Liver (tissue), 9 donors: ENCODE data around the gene SIL1. TPM values are rescaled to one million over a fixed set of nuclear protein-coding genes. Genes with fewer than 3 reads are reported as not detected.

Experiments used
- DNase-seq: peaks from one replicate; pipeline ENCODE4 v3.0.0-alpha.2; 2017; ENCODE audit warnings: low spot score
- H3K27ac ChIP-seq, 2 donors: one replicate each; pipeline ENCODE4 v1.7.0; 2013; ENCODE audit warnings: inconsistent platforms in 2 of 2, low read length in 2 of 2, control low read depth in 1 of 2, low read depth in 1 of 2, mild to moderate bottlenecking in 1 of 2
- H3K27me3 ChIP-seq, 4 donors: one replicate each; pipeline versions ENCODE4 v1.6.1 to v1.7.0; 2013; ENCODE audit warnings: low read length in 3 of 4, inconsistent platforms in 1 of 4, mild to moderate bottlenecking in 1 of 4, moderate library complexity in 1 of 4; ENCODE audit not compliant: control insufficient read depth in 4 of 4, insufficient read depth in 4 of 4
- H3K36me3 ChIP-seq, 4 donors: one replicate each; pipeline versions ENCODE4 v1.6.1 to v1.7.0; 2013; ENCODE audit warnings: low read length in 3 of 4, mild to moderate bottlenecking in 3 of 4, low read depth in 1 of 4, moderate library complexity in 1 of 4; ENCODE audit not compliant: control insufficient read depth in 4 of 4, insufficient read depth in 3 of 4
- H3K4me1 ChIP-seq, 4 donors: one replicate each; pipeline versions ENCODE4 v1.6.1 to v1.7.0; 2013; ENCODE audit warnings: low read length in 3 of 4, mild to moderate bottlenecking in 3 of 4, moderate library complexity in 1 of 4; ENCODE audit not compliant: control insufficient read depth in 4 of 4, insufficient read depth in 4 of 4
- H3K4me3 ChIP-seq, 3 donors: one replicate each; pipeline versions ENCODE4 v1.6.1 to v1.7.0; 2013; ENCODE audit warnings: low read length in 3 of 3, control low read depth in 1 of 3, low read depth in 1 of 3, mild to moderate bottlenecking in 1 of 3
- H3K9ac ChIP-seq, 2 donors: one replicate each; pipeline ENCODE4 v1.7.0; 2013; ENCODE audit warnings: low read length in 2 of 2, mild to moderate bottlenecking in 2 of 2, moderate library complexity in 2 of 2, control low read depth in 1 of 2, low read depth in 1 of 2
- H3K9me3 ChIP-seq, 4 donors: one replicate each; pipeline versions ENCODE4 v1.6.1 to v1.7.0; 2013; ENCODE audit warnings: low read length in 3 of 4; ENCODE audit not compliant: control insufficient read depth in 4 of 4
- EGR1 ChIP-seq, 2 donors: IDR thresholded peaks; 2 replicates each; pipeline ENCODE4 v1.6.1; 2016 to 2018; ENCODE audit warnings: antibody characterized with exemption in 2 of 2, low read depth in 2 of 2
- FOXA1 ChIP-seq: IDR thresholded peaks from 2 replicates; pipeline ENCODE4 v1.6.1; 2016; ENCODE audit warnings: antibody characterized with exemption
- JUND ChIP-seq, 2 donors: IDR thresholded peaks; 2 replicates each; pipeline ENCODE4 v1.6.1; 2016; ENCODE audit warnings: antibody characterized with exemption in 2 of 2
- NR2F2 ChIP-seq: IDR thresholded peaks from 2 replicates; pipeline ENCODE4 v1.6.1; 2016; ENCODE audit warnings: antibody characterized with exemption
- RAD21 ChIP-seq, 2 donors: IDR thresholded peaks; 2 replicates each; pipeline ENCODE4 v1.6.1; 2016; ENCODE audit warnings: antibody characterized with exemption in 2 of 2, mild to moderate bottlenecking in 2 of 2
- RXRA ChIP-seq, 2 donors: IDR thresholded peaks; 2 replicates each; pipeline ENCODE4 v1.6.1; 2017 to 2018; ENCODE audit warnings: antibody characterized with exemption in 2 of 2, mild to moderate bottlenecking in 1 of 2
- SP1 ChIP-seq: IDR thresholded peaks from 2 replicates; pipeline ENCODE4 v1.6.1; 2018; ENCODE audit warnings: antibody characterized with exemption, mild to moderate bottlenecking
- TAF1 ChIP-seq: conservative IDR thresholded peaks from 2 replicates; pipeline ENCODE4 v1.6.1; 2016; ENCODE audit warnings: antibody characterized with exemption, mild to moderate bottlenecking
- WGBS: extraction: QIAGEN DNeasy Blood & Tissue Kit; methylation state at CpG from one replicate; pipeline ENCODE4 v1.1.7; 2013; 5-methylcytosine and 5-hydroxymethylcytosine counted together
- polyA plus RNA-seq, 2 donors: library from polyadenylated mRNA; stranded (reverse) in 1 of 2; unstranded in 1 of 2; fragments of 200-250 nt in 1 of 2; fragments of >200 nt in 1 of 2; fragmentation: Nextera tagmentation in 1 of 2; extraction: Ambion mirVana in 1 of 2; gene quantifications; one replicate each; pipeline versions ENCODE4 v1.2.1 to v1.2.3, GENCODE V29; 2013 to 2015
- total RNA-seq, 2 donors: library from RNA; depleted of rRNA; stranded (reverse); fragments of >200 nt; gene quantifications; one replicate each; pipeline ENCODE4 v1.2.3, GENCODE V29; 2014
- TF ChIP-seq, protein P1 (sequence below): IDR thresholded peaks from 2 replicates; pipeline ENCODE4 v1.6.1; 2016; ENCODE audit warnings: antibody characterized with exemption, mild to moderate bottlenecking
- TF ChIP-seq, protein P2 (sequence below): IDR thresholded peaks from 2 replicates; pipeline ENCODE4 v1.6.1; 2016; ENCODE audit warnings: antibody characterized with exemption
- TF ChIP-seq, protein P3 (sequence below): fragments of 150-350 bp; IDR thresholded peaks from 2 replicates; pipeline ENCODE4 v1.5.1; 2017; ENCODE audit warnings: improper control_type of control experiment, low read depth, low read length; ENCODE audit not compliant: missing input control
- TF ChIP-seq, protein P4 (sequence below): IDR thresholded peaks from 2 replicates; pipeline ENCODE4 v1.6.1; 2016; ENCODE audit warnings: antibody characterized with exemption
- donor health status: healthy.
- donor health status: healthy.
- donor health status: healthy.
- donor health status: healthy.
- donor health status: healthy.

The SIL1 gene
- total and polyA plus RNA-seq, 4 donors: 38.1 to 95.1 (median 76.2) TPM

DNA sequence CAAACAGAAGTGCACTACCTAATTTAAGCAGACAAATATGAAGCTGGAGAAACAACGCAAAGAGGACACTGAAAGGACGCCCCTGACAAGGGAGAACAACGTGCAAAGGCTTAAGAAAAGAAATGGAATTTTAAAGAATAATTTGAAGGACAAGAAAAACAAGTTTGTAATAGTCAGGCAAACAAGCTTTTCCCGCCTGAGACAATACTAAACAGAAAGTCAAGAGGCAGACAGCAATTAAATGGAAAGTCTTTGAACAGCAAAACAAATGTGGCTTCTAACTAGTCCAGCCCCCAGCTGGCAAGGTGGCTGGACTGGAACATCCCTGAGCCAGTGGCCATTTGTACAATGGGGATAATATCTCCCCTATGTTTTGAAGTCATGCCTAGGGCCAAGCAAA is 63.3 kb downstream of the SIL1 start:
- H3K9ac ChIP-seq: no peak overlapping the region
- 90% methylated on average over 4 of the region's 4 CpGs for WGBS
- no peak overlapping the region for H3K4me3 ChIP-seq
- peaks cover 0 to 12% (median 2%) of the 10 kb centered on the region in 4 donors for H3K4me1 ChIP-seq
- no peak for DNase-seq
- TF ChIP-seq, protein P1, sequence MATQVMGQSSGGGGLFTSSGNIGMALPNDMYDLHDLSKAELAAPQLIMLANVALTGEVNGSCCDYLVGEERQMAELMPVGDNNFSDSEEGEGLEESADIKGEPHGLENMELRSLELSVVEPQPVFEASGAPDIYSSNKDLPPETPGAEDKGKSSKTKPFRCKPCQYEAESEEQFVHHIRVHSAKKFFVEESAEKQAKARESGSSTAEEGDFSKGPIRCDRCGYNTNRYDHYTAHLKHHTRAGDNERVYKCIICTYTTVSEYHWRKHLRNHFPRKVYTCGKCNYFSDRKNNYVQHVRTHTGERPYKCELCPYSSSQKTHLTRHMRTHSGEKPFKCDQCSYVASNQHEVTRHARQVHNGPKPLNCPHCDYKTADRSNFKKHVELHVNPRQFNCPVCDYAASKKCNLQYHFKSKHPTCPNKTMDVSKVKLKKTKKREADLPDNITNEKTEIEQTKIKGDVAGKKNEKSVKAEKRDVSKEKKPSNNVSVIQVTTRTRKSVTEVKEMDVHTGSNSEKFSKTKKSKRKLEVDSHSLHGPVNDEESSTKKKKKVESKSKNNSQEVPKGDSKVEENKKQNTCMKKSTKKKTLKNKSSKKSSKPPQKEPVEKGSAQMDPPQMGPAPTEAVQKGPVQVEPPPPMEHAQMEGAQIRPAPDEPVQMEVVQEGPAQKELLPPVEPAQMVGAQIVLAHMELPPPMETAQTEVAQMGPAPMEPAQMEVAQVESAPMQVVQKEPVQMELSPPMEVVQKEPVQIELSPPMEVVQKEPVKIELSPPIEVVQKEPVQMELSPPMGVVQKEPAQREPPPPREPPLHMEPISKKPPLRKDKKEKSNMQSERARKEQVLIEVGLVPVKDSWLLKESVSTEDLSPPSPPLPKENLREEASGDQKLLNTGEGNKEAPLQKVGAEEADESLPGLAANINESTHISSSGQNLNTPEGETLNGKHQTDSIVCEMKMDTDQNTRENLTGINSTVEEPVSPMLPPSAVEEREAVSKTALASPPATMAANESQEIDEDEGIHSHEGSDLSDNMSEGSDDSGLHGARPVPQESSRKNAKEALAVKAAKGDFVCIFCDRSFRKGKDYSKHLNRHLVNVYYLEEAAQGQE: no peak
- TF ChIP-seq EGR1 (IDR thresholded peaks at IDR 0.05; ENCODE audit: low read depth in 2 of 2) (no peak), TAF1 (no peak), JUND (IDR thresholded peaks at IDR 0.05) (no peak), RXRA (IDR thresholded peaks at IDR 0.05) (no peak)
- TF ChIP-seq, protein P2, sequence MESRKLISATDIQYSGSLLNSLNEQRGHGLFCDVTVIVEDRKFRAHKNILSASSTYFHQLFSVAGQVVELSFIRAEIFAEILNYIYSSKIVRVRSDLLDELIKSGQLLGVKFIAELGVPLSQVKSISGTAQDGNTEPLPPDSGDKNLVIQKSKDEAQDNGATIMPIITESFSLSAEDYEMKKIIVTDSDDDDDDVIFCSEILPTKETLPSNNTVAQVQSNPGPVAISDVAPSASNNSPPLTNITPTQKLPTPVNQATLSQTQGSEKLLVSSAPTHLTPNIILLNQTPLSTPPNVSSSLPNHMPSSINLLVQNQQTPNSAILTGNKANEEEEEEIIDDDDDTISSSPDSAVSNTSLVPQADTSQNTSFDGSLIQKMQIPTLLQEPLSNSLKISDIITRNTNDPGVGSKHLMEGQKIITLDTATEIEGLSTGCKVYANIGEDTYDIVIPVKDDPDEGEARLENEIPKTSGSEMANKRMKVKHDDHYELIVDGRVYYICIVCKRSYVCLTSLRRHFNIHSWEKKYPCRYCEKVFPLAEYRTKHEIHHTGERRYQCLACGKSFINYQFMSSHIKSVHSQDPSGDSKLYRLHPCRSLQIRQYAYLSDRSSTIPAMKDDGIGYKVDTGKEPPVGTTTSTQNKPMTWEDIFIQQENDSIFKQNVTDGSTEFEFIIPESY: no peak
- TF ChIP-seq, protein P3, sequence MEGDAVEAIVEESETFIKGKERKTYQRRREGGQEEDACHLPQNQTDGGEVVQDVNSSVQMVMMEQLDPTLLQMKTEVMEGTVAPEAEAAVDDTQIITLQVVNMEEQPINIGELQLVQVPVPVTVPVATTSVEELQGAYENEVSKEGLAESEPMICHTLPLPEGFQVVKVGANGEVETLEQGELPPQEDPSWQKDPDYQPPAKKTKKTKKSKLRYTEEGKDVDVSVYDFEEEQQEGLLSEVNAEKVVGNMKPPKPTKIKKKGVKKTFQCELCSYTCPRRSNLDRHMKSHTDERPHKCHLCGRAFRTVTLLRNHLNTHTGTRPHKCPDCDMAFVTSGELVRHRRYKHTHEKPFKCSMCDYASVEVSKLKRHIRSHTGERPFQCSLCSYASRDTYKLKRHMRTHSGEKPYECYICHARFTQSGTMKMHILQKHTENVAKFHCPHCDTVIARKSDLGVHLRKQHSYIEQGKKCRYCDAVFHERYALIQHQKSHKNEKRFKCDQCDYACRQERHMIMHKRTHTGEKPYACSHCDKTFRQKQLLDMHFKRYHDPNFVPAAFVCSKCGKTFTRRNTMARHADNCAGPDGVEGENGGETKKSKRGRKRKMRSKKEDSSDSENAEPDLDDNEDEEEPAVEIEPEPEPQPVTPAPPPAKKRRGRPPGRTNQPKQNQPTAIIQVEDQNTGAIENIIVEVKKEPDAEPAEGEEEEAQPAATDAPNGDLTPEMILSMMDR: no peak
- no peaks in the 10 kb centered on the region for H3K9me3 ChIP-seq
- H3K27me3 ChIP-seq: no peaks in the 10 kb centered on the region
- no peaks in the 10 kb centered on the region for H3K36me3 ChIP-seq
- no peak overlapping the region for H3K27ac ChIP-seq

DNA sequence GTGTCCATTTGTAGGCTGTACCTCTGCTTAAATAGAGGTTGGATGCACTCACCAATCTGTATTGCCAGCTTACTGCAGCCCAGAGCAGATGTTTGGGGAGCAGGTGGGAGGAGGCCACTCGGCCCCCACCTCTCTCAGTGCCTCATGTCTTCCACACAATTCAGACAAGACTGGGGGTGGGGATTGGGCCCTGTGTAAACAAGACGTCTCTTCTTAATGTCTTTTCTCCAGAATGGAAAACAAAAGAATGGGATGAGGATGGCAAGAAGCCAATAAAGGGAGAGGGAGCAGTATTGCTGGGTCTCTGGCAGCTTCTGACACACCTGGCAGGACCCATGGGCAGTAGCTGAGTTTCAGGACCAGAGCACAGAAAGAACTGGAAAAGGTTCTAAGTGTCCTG is 64.9 kb downstream of the SIL1 start:
- TF ChIP-seq, protein P1: no peak
- TF ChIP-seq JUND (IDR thresholded peaks at IDR 0.05): no peak
- TF ChIP-seq, protein P2: no peak
- no peak for TF ChIP-seq NR2F2
- TF ChIP-seq SP1: no peak
- no peak for TF ChIP-seq FOXA1
- no peak for TF ChIP-seq EGR1 (IDR thresholded peaks at IDR 0.05; ENCODE audit: low read depth in 2 of 2)
- no peak for TF ChIP-seq RAD21 (IDR thresholded peaks at IDR 0.05)
- TF ChIP-seq, protein P4, sequence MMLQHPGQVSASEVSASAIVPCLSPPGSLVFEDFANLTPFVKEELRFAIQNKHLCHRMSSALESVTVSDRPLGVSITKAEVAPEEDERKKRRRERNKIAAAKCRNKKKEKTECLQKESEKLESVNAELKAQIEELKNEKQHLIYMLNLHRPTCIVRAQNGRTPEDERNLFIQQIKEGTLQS: no peak
- no peak for TF ChIP-seq RXRA (IDR thresholded peaks at IDR 0.05)
- TF ChIP-seq, protein P3: no peak
- TF ChIP-seq TAF1: no peak
- no peak overlapping the region for H3K9ac ChIP-seq
- H3K4me3 ChIP-seq: no peak overlapping the region
- DNase-seq: no peak
- 83% methylated on average over 2 of the region's 2 CpGs for WGBS
- no peaks in the 10 kb centered on the region for H3K9me3 ChIP-seq
- no peak overlapping the region for H3K27ac ChIP-seq
- peaks cover 0 to 2% (median under 1%) of the 10 kb centered on the region in 4 donors for H3K4me1 ChIP-seq
- no peaks in the 10 kb centered on the region for H3K27me3 ChIP-seq
- H3K36me3 ChIP-seq: no peaks in the 10 kb centered on the region
